MM.1S (cell line): ENCODE measurements around the gene TECPR2.

Source experiments
- DNase-seq: peaks from one replicate; pipeline ENCODE4 v3.0.0-alpha.2; 2015
- H2AFZ ChIP-seq: fragments of 300-600 bp; sonication (generic); 2 replicates; pipeline ENCODE4 v1.6.0; 2016; ENCODE audit warnings: antibody characterized with exemption, low read length
- H3F3A ChIP-seq: fragments of 300-600 bp; sonication (generic); 2 replicates; pipeline ENCODE4 v1.6.1; 2016; ENCODE audit warnings: mild to moderate bottlenecking, antibody characterized with exemption, low read length, moderate library complexity, mixed read lengths; ENCODE audit not compliant: insufficient read depth
- H3K27ac ChIP-seq: fragments of 300-600 bp; sonication (generic); 2 replicates; pipeline ENCODE4 v1.5.1; 2016; ENCODE audit warnings: mild to moderate bottlenecking, low read length
- H3K27me3 ChIP-seq: fragments of 300-600 bp; sonication (generic); replicated peaks from 2 replicates; pipeline ENCODE4 v1.6.0; 2016; ENCODE audit warnings: low read length; ENCODE audit not compliant: insufficient read depth
- H3K36me3 ChIP-seq: fragments of 300-600 bp; sonication (generic); replicated peaks from 2 replicates; pipeline ENCODE4 v1.6.1; 2016; ENCODE audit warnings: mild to moderate bottlenecking, low read length, mixed read lengths; ENCODE audit not compliant: insufficient read depth
- H3K4me1 ChIP-seq: fragments of 300-600 bp; sonication (generic); 2 replicates; pipeline ENCODE4 v1.6.1; 2016; ENCODE audit warnings: low read length, mixed read lengths
- H3K4me2 ChIP-seq: fragments of 300-600 bp; sonication (generic); 2 replicates; pipeline ENCODE4 v1.6.0; 2016; ENCODE audit warnings: low read depth, low read length
- H3K4me3 ChIP-seq: fragments of 300-600 bp; sonication (generic); 2 replicates; pipeline ENCODE4 v1.5.1; 2016; ENCODE audit warnings: low read length, mixed read lengths
- H3K79me2 ChIP-seq: fragments of 300-600 bp; sonication (generic); 2 replicates; pipeline ENCODE4 v1.6.1; 2016; ENCODE audit warnings: mixed run types, low read length, mixed read lengths
- H3K9ac ChIP-seq: fragments of 300-600 bp; sonication (generic); 2 replicates; pipeline ENCODE4 v1.6.1; 2016; ENCODE audit warnings: low read length, mixed read lengths
- H3K9me2 ChIP-seq: fragments of 300-600 bp; sonication (generic); replicated peaks from 2 replicates; pipeline ENCODE4 v1.6.1; 2016; ENCODE audit warnings: mild to moderate bottlenecking, low read length, mixed read lengths; ENCODE audit not compliant: insufficient read depth
- H3K9me3 ChIP-seq: fragments of 300-600 bp; sonication (generic); replicated peaks from 2 replicates; pipeline ENCODE4 v1.6.1; 2016; ENCODE audit warnings: mild to moderate bottlenecking, low read length, mixed read lengths; ENCODE audit not compliant: insufficient read depth
- H4K20me1 ChIP-seq: fragments of 300-600 bp; sonication (generic); 2 replicates; pipeline ENCODE4 v1.6.1; 2016; ENCODE audit warnings: mild to moderate bottlenecking, low read length, moderate library complexity, mixed read lengths; ENCODE audit not compliant: insufficient read depth
- EZH2 ChIP-seq: fragments of 300-600 bp; sonication (generic); optimal IDR thresholded peaks from 2 replicates; pipeline ENCODE3; 2017; ENCODE audit warnings: low read depth, mild to moderate bottlenecking, antibody characterized with exemption, low read length, mixed read lengths
- EZH2phosphoT487 ChIP-seq: fragments of 300-600 bp; sonication (generic); IDR thresholded peaks from 2 replicates; pipeline ENCODE4 v1.6.1; 2018; ENCODE audit warnings: antibody characterized with exemption, low read length
- TF ChIP-seq, protein P1 (sequence below): fragments of 300-600 bp; sonication (generic); IDR thresholded peaks from 2 replicates; pipeline ENCODE4 v1.5.1; 2016; ENCODE audit warnings: antibody characterized with exemption, low read length, mixed read lengths

TECPR2 gene

DNA sequence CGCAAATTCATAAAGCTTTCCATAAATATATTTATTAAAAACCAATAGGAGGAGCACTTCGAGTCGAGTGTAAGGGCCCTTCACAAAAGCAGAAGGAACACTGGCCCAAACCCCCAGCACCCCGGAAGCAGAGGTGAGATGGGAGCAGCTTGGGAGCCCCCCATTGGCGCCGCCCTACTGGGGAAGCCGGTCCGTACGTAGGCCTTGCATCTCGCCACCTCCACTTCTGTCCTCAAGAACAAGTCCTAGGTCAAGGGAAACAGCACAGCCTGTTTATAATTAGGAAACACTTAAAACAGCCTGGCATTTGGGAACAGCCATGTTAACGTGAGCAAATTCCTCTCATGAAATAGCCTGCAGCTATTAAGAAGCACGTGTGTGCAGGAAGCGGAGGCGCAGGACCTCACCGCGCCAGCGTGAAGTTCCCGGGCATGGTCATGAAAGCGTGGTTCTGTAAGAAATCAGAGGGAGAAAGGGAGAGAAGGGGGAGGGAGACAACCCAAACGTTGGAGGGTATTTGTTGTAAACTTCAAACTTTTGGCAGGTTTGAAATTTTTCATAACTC, 139.1 kb downstream of the TECPR2 start:
- H3K9me2 ChIP-seq = no peaks in the 10 kb centered on the region
- no peak overlapping the region for H3K4me2 ChIP-seq
- H3K4me3 ChIP-seq = no peak overlapping the region
- no peak overlapping the region for H3K9ac ChIP-seq
- H3K27ac ChIP-seq = no peak overlapping the region
- H3K9me3 ChIP-seq = no peaks in the 10 kb centered on the region
- no peak overlapping the region for H2AFZ ChIP-seq
- H4K20me1 ChIP-seq = no peaks in the 10 kb centered on the region
- no peaks in the 10 kb centered on the region for H3K79me2 ChIP-seq
- TF ChIP-seq, protein P1, sequence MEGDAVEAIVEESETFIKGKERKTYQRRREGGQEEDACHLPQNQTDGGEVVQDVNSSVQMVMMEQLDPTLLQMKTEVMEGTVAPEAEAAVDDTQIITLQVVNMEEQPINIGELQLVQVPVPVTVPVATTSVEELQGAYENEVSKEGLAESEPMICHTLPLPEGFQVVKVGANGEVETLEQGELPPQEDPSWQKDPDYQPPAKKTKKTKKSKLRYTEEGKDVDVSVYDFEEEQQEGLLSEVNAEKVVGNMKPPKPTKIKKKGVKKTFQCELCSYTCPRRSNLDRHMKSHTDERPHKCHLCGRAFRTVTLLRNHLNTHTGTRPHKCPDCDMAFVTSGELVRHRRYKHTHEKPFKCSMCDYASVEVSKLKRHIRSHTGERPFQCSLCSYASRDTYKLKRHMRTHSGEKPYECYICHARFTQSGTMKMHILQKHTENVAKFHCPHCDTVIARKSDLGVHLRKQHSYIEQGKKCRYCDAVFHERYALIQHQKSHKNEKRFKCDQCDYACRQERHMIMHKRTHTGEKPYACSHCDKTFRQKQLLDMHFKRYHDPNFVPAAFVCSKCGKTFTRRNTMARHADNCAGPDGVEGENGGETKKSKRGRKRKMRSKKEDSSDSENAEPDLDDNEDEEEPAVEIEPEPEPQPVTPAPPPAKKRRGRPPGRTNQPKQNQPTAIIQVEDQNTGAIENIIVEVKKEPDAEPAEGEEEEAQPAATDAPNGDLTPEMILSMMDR = no peak
- TF ChIP-seq EZH2phosphoT487 = no peak
- H3K36me3 ChIP-seq = no peaks in the 10 kb centered on the region
- no peaks in the 10 kb centered on the region for H3F3A ChIP-seq
- H3K27me3 ChIP-seq = no peaks in the 10 kb centered on the region
- DNase-seq = no peak
- H3K4me1 ChIP-seq = no peaks in the 10 kb centered on the region

GRCh38 chr14:102502571-102502970, 139.8 kb downstream of the TECPR2 start:
- Histone ChIP-seq H3K4me3 (no peak overlapping the region), H2AFZ (no peak overlapping the region), H3K36me3 (no peaks in the 10 kb centered on the region), H3K4me2 (no peak overlapping the region), H4K20me1 (no peaks in the 10 kb centered on the region), H3K79me2 (no peaks in the 10 kb centered on the region), H3K9ac (no peak overlapping the region), H3K9me2 (no peaks in the 10 kb centered on the region), H3K4me1 (no peaks in the 10 kb centered on the region), H3K27ac (no peak overlapping the region), H3K27me3 (no peaks in the 10 kb centered on the region), H3K9me3 (no peaks in the 10 kb centered on the region), H3F3A (no peaks in the 10 kb centered on the region)
- DNase-seq = no peak
- TF ChIP-seq EZH2phosphoT487 = no peak
- TF ChIP-seq EZH2 = no peak
- TF ChIP-seq, protein P1 = no peak

DNA sequence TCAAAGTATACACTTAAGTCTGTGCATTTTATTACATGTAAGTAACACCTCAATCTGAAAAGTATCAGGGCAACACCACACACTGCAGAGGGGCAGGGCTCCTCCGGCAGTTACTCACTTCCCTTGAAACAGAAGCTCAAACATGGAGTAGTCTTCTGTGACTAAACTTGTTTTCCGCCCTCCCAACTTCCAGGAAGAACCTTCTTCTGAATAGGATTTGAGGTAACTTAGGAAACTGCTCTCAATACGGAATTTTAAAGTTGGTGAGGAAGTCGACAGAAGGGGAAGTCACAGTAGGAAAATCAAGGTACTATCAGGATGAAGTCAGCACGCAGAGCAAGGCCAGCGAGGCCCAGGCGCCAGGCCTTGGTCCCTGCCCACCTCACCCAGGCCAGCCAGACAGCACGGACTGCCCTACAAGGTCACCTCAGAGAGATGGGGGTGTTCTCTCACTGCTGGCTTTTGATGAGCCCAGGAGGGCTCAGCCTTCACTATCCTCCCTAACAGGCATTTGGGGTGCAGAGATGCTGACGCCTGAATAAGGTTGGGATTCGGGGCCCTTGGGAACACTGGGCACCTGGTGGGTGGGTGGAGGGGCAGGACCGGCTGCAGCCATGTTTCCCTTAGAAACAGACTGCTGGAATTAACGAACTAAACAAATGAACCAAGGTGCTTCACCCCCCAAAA, 141.0 kb downstream of the TECPR2 start:
- H3K9me3 ChIP-seq = no peaks in the 10 kb centered on the region
- H2AFZ ChIP-seq = no peak overlapping the region
- H3K27ac ChIP-seq = no peak overlapping the region
- TF ChIP-seq EZH2phosphoT487 (no peak), EZH2 (no peak)
- TF ChIP-seq, protein P1 = no peak
- no peak overlapping the region for H3K4me2 ChIP-seq
- no peak overlapping the region for H3K4me3 ChIP-seq
- H3K27me3 ChIP-seq = no peaks in the 10 kb centered on the region
- no peaks in the 10 kb centered on the region for H4K20me1 ChIP-seq
- no peak for DNase-seq
- no peaks in the 10 kb centered on the region for H3F3A ChIP-seq
- no peaks in the 10 kb centered on the region for H3K79me2 ChIP-seq
- no peaks in the 10 kb centered on the region for H3K9me2 ChIP-seq
- no peak overlapping the region for H3K9ac ChIP-seq
- no peaks in the 10 kb centered on the region for H3K4me1 ChIP-seq
- no peaks in the 10 kb centered on the region for H3K36me3 ChIP-seq
